BE2C (cell line): Measurements from ENCODE around the gene LAPTM5.

Experiments used
- DNase-seq: peaks from one replicate; pipeline ENCODE4 v3.0.0-alpha.2; 2020
- H3K27me3 ChIP-seq: fragments of 250-450 bp; sonication (Bioruptor Pico); 2 replicates; pipeline ENCODE4 v1.5.1; 2020; ENCODE audit warnings: mild to moderate bottlenecking
- H3K36me3 ChIP-seq: fragments of 250-450 bp; sonication (Bioruptor Pico); 2 replicates; pipeline ENCODE4 v1.5.1; 2020; ENCODE audit warnings: mild to moderate bottlenecking
- H3K4me1 ChIP-seq: fragments of 250-450 bp; sonication (Bioruptor Pico); 2 replicates; pipeline ENCODE4 v1.5.1; 2020
- H3K4me3 ChIP-seq: 2 replicates; pipeline ENCODE4 v1.5.1; 2011; ENCODE audit warnings: low read depth, low read length
- H3K9me3 ChIP-seq: fragments of 250-450 bp; sonication (Bioruptor Pico); 2 replicates; pipeline ENCODE4 v1.5.1; 2020
- CTCF ChIP-seq: IDR thresholded peaks from 2 replicates; pipeline ENCODE4 v1.5.1; 2012; ENCODE audit warnings: mild to moderate bottlenecking, low read depth, low read length

The LAPTM5 gene

DNA sequence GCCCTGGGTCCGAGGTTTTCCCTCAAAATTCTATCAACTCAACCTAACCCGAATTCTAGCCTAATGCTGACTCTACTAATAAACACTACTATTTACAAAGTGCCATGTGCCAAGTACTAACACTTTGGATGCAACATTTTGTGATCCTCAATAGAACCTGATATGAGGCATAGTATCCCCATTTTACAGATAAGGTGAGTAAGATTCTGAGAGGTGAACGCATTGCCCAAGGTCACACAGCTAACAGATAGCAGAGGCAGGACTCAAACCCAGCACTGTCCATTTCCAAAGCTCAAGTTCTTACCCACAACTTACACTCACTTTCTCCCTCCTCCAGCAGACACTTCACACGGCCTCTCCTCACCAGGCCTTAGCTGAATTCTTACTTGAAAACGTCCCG lies 46.0 kb upstream of the LAPTM5 start:
- no peak for DNase-seq
- Histone ChIP-seq H3K4me1 (no peaks in the 10 kb centered on the region; the same call in 1 of the 2 replicates), H3K36me3 (no peaks in the 10 kb centered on the region), H3K9me3 (no peaks in the 10 kb centered on the region), H3K27me3 (no peaks in the 10 kb centered on the region), H3K4me3 (no peak overlapping the region)
- no peak for TF ChIP-seq CTCF

GRCh38 chr1:30801771-30802198 lies 44.2 kb upstream of the LAPTM5 start:
- Histone ChIP-seq H3K9me3 (no peaks in the 10 kb centered on the region), H3K4me3 (no peak overlapping the region), H3K36me3 (no peaks in the 10 kb centered on the region), H3K27me3 (no peaks in the 10 kb centered on the region), H3K4me1 (no peaks in the 10 kb centered on the region)
- peak; percentile 82 for TF ChIP-seq CTCF
- peak; percentile 75 for DNase-seq

GRCh38 chr1:30799233-30799511 lies 41.6 kb upstream of the LAPTM5 start:
- TF ChIP-seq CTCF: no peak
- Histone ChIP-seq H3K4me1 (no peaks in the 10 kb centered on the region), H3K36me3 (no peaks in the 10 kb centered on the region), H3K27me3 (no peaks in the 10 kb centered on the region), H3K4me3 (no peak overlapping the region), H3K9me3 (no peaks in the 10 kb centered on the region)
- no peak for DNase-seq

GRCh38 chr1:30798389-30799232 lies 41.0 kb upstream of the LAPTM5 start:
- H3K4me1 ChIP-seq: no peaks in the 10 kb centered on the region
- TF ChIP-seq CTCF: no peak
- H3K9me3 ChIP-seq: no peaks in the 10 kb centered on the region
- no peak for DNase-seq
- H3K36me3 ChIP-seq: no peaks in the 10 kb centered on the region
- H3K4me3 ChIP-seq: no peak overlapping the region
- no peaks in the 10 kb centered on the region for H3K27me3 ChIP-seq

DNA sequence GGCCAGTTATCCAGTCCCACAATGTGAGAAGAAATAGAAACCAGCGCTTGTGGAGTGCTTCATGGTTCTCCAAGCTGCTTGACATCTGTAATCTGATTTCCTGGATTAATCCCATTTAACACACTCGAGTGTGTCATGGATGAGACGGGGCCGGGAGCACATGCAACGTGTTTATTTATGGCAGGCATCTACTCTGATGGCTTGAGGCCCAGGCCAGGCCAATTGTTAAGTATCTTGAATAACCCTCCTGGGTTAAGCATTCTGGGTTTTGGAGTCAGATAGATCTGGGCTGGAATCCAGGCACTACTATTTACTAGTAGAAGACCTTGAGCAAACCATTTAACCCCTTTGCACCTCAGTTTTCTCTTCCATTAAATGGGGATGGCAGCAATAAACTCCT lies 37.5 kb upstream of the LAPTM5 start:
- Histone ChIP-seq H3K4me1 (no peaks in the 10 kb centered on the region), H3K9me3 (no peaks in the 10 kb centered on the region), H3K36me3 (no peaks in the 10 kb centered on the region), H3K27me3 (no peaks in the 10 kb centered on the region), H3K4me3 (no peak overlapping the region)
- DNase-seq: no peak
- no peak for TF ChIP-seq CTCF

DNA sequence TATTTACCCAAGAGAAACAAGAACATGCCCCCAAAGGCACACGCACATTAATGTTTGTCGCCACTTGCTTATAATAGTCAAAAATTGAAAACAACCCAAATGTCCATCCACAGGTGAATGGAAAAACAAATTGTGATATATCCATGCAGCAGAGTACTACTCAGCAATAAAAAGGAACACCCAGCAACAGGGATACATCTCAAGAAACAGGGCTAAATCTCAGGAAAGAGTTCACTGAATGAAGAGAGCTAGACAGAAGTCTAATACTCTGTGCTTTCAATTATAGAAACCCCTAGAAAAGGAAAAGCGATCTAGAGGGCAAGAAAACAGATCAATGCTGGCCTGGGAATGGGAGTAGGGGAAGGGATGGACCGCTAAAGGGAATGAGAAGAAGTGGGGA lies 36.7 kb upstream of the LAPTM5 start:
- Histone ChIP-seq H3K4me1 (no peaks in the 10 kb centered on the region), H3K27me3 (no peaks in the 10 kb centered on the region), H3K9me3 (no peaks in the 10 kb centered on the region), H3K4me3 (no peak overlapping the region), H3K36me3 (no peaks in the 10 kb centered on the region)
- DNase-seq: no peak
- no peak for TF ChIP-seq CTCF
